Sigmoid colon (tissue), 4 donors: ENCODE measurements around the gene CBX2.

ENCODE experiments used
- CTCF ChIP-seq, 4 experiments: fragments of 450-650 bp in 3 of 4; fragments of 200-600 bp in 1 of 4; IDR thresholded peaks; one replicate each; pipeline ENCODE4 v1.5.1; 2016 to 2019; ENCODE audit warnings: antibody characterized with exemption in 4 of 4, mild to moderate bottlenecking in 3 of 4, moderate library complexity in 2 of 4
- EP300 ChIP-seq, 4 donors: sonication (generic); formaldehyde crosslinking; IDR thresholded peaks; one replicate each; pipeline ENCODE4 v1.6.1; 2017; ENCODE audit warnings: antibody characterized with exemption in 4 of 4
- POLR2A ChIP-seq, 2 donors: fragments of 450-650 bp; IDR thresholded peaks; one replicate each; pipeline ENCODE4 v1.6.1; 2016; ENCODE audit warnings: antibody characterized with exemption in 2 of 2, mild to moderate bottlenecking in 2 of 2, moderate library complexity in 2 of 2

GRCh38 chr17:79794659-79795511, 16.9 kb downstream of the CBX2 start:
- TF ChIP-seq EP300 (IDR thresholded peaks at IDR 0.05) (no peak), CTCF (IDR thresholded peaks at IDR 0.05) (no peak), POLR2A (IDR thresholded peaks at IDR 0.05) (no peak)
